ENCODE results near the gene DEFB131B.
A peak's percentile ranks its signal among the peaks of the same experiment; 100 is the strongest.
"Not testable (repeated sequence)": the region's sequence is repeated elsewhere in the genome, so short reads cannot be mapped to it uniquely, and the experiment has no call there.

The DEFB131B gene

GRCh38 chr11:71911321-71911985 lies 33.2 kb downstream of the DEFB131B start:
- DNase-seq (ENCODE audit: low read depth), result not testable (repeated sequence)

GRCh38 chr11:71911986-71912340 lies 33.7 kb downstream of the DEFB131B start:
- DNase-seq (ENCODE audit: low read depth), result not testable (repeated sequence)

- peak; percentile 81 for DNase-seq (ENCODE audit: low read depth)
Measured at GRCh38 chr11:71913756-71914526, 35.7 kb downstream of the DEFB131B start.

GRCh38 chr11:71914617-71915189 lies 36.5 kb downstream of the DEFB131B start:
- no peak for DNase-seq (ENCODE audit: low read depth)

GRCh38 chr11:71917646-71918140 lies 39.4 kb downstream of the DEFB131B start:
- DNase-seq (ENCODE audit: low read depth), result no peak

- DNase-seq (ENCODE audit: low read depth), result peak; percentile 58
Measured at GRCh38 chr11:71927820-71928736, 49.8 kb downstream of the DEFB131B start, which contains the start of gene XNDC1N. Gene XNDC1N, minus strand, starts transcription at chr11:71928594. Its CDS starts 5,241 bp downstream, at chr11:71923353.

- peak; percentile 85 for DNase-seq (ENCODE audit: low read depth)
Measured at GRCh38 chr11:71928737-71929443, 50.6 kb downstream of the DEFB131B start, which contains the start of gene RNF121. Gene RNF121, plus strand, starts transcription at chr11:71929046. Its CDS starts 16 bp downstream, at chr11:71929062.

GRCh38 chr11:71929491-71929890 lies 51.2 kb downstream of the DEFB131B start:
- no peak for DNase-seq (ENCODE audit: low read depth)

- DNase-seq (ENCODE audit: low read depth), result no peak
Measured at GRCh38 chr11:71930556-71931244, 52.4 kb downstream of the DEFB131B start.

- DNase-seq (ENCODE audit: low read depth), result no peak
Measured at GRCh38 chr11:71931245-71931602, 53.0 kb downstream of the DEFB131B start.

GRCh38 chr11:71933141-71933933 lies 55.1 kb downstream of the DEFB131B start:
- no peak for DNase-seq (ENCODE audit: low read depth)
